NCI-H1105 treated with DMSO at 0.1 percent for 48 hours (cell line): Measurements from ENCODE around the gene SH2D2A.
A peak's percentile ranks its signal among the peaks of the same experiment; 100 is the strongest.

Experiments
- DNase-seq: peaks from one replicate; lab custom pipeline; 2025; lab: John Stamatoyannopoulos, UW

SH2D2A gene

DNA sequence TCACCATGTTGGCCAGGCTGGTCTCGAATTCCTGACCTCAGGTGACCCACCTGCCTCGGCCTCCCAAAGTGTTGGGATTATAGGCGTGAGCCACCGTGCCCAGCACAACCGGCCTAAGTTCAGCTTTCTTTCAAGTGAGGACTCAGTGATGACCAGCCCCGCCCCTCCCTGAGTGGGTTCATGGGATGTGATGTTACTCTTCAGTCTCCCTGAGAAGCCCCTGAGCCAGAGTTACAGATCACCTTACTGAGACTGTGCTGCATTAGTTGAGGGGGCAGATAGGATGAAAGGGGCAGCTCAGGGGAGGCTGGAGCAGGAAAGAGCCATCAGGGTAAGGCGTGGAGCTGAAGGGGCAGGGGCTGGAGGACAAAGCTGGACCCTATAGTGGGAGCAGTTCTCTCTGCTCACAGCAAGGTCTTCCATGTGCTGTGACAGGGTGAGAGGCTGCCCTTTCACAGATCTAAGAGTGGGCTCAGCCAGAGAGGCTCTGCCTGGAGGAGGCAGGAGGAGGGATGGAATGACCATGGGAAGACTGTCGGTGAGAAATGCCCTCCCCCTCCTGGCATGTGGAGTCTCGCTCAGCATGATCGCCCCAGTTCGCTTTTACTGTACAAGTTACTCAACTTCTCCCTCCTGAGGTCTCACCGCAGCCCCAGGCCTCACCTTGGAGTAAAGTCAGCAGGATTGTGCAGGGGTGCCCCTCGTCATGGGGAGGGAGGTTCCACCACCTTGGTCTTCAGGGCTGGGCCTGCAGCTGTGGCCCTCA, 13.4 kb downstream of the SH2D2A start:
- DNase-seq, result no peak

DNA sequence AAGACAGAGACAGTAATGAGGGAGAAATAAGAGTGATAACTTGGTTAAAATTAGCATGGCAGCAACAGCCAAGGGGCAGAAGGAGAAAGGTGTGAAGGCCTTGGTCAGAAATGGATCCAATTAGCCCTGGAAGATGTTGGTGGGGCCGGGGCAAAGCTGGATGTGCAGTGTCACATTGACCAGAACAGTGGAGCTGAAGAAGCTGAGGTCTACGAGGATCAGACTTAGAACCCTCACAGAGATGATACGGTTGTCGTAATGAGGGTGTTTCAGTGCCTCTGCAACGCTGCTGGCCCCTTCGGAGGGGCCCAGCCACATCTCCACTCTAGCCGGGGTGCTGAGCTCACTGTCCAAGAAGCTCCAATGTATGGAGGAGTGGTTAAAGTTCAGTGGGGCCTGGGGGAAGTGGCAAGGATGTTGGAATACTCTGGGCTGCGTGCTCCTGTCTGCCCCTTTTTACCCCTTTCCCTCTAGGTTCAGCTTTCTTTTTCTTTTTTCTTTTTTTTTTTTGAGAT, 14.2 kb downstream of the SH2D2A start:
- no peak for DNase-seq

DNA sequence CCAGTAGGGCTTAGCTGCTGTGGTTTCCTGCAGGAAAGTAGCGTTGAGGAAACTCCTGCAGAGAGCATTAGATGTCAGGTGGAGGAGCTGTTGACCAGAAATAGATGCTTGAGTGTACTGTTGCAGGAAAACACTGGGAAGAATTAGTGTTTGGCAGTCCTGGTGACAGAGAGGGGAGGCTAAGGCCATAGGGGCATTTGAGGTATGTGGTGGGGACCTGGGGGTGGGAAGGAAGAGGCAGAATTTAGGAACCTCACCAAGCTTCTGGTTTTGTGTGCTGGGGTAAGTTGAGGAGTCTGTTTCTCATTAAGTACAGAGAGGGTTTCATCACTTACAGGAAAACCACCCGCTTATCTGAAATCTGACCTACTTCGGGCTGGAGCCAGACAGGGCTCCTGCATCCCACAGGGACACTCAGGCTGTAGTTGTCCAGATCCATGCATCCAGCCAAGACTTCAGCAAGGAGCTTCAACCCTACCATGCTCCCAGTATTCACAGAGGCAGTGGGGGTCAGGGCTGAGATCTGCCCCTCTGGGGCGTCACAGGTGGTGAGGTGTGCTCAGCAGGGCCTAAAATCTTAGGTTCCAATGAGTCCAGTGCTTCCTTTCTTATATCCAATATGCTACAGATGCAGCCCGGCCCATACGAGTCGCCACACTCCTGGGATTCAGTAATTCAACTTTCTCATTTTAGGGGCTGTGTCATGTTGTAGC, 15.1 kb downstream of the SH2D2A start:
- no peak for DNase-seq

DNA sequence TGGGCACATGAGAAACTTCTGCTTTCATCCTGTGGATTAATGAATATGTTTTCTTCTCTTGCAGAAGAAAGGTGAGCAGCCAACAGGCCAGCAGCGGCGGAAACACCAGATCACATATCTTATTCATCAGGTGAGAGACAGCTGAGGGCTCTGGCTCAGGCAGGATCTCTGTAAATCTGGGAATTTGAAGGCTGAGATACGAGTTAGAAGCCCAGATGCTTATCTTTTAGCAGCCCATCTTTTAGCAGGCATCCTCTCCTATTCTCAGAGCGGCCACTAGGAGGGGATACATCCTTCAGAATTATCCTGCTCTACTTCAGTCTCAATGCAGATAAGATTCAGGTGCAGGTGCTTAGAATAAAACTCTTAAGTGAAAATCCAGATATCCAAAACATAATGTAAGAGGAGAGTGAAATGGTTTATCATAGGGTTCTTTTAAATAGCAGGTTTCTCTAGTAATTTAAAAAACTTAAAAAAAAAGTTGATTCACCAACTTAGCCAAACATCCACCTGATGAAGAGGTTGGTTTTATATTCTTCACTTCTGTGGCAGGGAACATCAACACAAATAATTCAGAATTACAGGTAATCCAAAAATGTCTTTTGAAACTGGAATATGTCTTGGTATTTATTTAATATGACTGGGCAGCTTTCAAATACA, 19.3 kb downstream of the SH2D2A start:
- DNase-seq, result peak; percentile 38

DNA sequence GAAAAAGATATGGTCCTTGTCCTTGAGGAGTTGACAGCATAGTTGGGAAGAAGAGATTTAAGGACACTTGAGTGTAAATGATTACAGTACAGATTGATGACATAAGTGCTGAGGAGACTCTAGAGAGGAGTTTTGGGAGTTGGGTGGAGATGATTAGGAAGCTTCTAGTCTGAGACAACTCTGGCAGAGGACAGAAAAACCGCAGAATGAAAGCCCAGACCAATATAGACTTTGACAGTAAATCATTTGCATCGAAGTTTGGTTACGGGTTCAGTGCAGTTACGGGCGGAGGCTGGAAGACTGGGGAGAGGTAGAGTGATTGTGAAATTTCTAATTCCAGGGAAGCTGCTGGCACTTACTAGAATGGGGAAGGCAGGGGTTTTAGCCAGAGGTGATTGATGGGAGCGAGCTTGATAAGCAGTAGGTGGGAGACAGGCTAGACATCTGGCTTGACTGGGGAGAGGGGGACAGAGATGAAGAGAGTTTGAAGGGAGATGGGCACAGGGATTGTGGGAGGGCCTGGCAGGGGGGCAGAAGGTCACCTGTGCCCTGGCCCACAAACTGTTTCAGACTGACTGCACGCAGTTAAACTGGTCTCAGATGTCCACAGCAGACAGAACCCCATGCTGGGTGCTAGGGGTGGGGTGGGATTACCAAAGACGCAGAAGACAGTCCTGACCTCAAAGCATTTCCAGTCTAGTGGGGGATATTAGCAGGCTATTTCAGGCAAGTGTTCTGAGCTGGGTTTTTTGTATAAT, 20.1 kb downstream of the SH2D2A start:
- DNase-seq, result no peak

DNA sequence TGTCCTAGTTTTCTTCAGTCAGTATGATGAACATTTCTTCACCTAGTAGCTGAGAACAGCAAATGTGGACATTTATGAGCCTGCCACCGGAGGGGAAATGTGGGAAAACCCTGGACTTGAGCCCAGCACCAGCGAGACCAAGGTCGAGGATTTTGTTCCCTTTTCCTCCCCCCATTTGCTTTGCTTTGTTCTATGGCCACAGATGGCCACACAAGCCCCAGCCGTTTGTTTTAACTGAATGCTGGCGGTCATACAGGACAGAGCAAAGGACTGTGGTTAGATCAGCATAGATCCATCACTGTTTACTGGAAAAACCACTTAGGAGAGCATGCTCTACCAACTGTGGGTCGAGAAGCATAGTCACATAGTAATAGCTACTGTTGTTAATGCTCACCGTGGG, 20.9 kb downstream of the SH2D2A start:
- DNase-seq, result no peak

DNA sequence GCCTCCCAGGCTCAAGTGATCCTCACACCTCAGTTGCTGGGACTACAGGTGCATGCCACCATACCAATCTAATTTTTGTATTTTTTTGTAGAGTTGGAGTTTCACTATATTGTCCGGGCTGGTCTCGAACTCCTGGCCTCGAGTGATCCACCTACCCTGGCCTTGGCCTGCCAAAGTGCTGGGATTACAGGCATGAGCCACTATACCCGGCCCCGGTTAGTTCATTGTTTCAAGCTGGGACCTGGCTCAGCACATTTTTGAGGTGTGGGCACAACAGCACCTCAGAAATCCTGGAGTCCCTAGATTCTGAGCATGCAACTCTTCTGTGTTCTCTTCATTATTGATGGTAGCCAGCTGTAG, 21.3 kb downstream of the SH2D2A start:
- DNase-seq, result no peak

DNA sequence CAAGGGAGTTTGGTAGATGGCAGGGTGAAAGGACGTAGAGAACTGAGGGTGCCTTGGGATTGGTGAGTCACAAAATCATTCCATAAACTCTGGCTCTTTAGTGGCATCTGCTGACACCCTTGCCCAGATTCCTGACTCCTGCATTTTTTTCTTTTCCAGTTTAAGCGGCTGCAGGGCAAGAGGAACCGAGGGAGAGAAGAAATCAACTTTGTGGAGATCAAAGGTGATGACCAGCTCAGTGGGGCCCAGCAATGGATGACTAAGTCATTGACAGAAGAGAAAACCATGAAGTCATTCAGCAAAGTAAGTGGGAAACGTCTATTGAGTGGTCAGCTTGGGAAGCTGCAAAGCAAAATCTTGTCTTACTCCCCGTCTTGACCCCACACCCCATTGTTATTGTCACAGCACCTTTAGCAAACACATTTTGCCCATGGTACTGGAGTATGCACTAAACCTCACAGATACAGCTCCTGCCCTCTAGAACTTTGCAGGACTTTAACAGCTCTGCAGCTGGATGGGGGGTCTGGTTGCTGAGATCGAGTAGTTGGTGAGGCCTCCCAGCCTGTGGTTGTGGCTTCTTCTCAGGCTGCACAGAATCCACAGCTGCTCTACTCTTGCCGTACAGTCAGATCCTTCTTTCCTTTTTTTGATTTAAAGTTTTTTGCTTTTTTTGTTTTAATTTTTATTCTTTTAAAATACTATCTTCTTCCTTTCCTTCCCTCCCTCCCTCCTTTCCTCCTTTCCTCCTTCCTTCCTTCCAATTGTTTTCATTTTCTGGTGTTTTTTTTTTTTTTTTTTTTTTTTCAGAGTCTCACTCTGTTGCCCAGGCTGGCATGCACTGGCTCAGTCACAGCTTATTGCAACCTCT, 21.9 kb downstream of the SH2D2A start:
- no peak for DNase-seq

DNA sequence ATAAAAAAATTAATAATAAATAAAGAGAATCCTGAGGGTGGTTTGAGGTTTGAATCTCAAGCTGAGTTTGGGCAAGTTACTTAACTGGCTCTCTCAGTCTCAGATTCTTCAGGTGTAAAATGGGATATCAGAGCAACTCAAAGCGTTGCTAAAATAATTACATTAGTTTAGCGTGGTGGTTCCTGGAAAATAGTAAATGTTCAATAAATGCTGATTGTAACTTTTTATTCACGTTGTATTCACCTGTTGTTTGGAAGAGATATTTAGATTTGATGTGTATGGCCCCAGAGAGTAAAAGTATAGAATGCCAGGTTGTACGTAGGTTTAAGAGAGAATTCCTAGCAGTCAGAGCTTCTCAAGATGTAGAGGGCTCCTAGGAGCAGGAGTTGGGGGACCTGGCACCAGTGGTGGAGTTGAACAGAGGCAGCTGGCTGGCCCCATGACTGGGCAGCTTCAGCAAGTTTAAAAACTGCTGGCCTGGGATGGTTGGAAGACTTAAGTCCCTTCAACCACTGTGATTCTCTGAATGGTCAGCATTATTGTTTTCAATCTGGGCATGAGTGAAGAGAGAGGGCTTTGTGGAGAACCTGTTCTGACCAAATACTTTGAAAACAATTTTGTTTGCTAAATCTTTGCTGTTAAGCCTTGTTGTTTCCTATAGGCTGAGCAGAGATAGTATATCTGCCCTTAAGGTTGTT, 26.9 kb downstream of the SH2D2A start:
- DNase-seq, result no peak

DNA sequence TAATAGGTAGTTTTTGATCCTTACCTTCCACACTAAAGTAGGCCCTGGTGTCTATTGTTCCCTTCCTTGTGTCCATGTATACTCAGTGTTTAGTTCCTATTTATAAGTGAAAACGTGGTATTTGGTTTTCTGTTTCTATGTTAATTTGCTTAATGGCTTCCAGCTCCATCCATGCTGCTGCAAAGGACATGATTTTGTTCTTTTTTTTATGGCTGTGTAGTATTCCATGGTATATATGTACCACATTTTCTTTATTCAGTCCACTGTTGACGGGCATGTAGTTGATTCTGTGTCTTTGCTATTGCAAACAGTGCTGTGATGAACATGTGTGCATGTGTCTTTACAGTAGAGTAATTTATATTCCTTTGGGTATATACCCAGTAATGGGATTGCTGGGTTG, 28.5 kb downstream of the SH2D2A start:
- DNase-seq, result no peak

DNA sequence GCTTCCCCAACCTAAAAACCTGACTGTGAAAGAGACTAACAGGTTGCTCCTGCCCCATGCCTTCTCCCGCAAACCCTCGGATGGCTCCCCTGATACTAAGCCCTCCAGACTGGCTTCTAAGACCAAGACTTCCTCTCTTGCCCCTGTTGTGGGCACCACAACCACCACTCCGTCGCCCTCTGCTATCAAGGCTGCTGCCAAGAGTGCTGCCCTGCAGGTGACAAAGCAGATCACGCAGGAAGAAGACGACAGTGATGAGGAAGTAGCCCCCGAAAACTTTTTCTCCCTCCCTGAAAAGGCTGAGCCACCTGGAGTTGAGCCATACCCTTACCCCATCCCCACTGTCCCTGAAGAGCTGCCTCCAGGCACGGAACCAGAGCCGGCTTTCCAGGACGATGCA, 30.0 kb downstream of the SH2D2A start:
- DNase-seq, result no peak

DNA sequence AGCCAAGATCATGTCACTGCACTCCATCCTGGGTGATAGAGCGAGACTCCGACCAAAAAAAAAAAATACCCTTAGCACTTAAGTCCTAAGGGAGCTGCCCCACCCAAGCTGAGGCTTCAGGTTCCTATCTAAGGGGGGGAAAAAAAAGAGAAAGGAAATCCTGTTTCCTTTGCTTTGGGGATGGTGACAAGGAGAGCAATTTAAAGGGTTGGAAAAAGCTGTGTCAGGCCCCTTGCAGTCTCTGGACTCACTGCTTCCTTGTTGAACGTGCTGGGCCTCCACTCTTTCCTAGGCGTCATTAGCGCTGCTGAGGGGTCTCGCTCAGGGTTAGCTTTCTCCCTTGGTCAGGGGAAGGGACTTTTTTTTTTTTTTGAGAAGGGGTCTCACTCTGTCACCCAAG, 31.2 kb downstream of the SH2D2A start:
- no peak for DNase-seq

DNA sequence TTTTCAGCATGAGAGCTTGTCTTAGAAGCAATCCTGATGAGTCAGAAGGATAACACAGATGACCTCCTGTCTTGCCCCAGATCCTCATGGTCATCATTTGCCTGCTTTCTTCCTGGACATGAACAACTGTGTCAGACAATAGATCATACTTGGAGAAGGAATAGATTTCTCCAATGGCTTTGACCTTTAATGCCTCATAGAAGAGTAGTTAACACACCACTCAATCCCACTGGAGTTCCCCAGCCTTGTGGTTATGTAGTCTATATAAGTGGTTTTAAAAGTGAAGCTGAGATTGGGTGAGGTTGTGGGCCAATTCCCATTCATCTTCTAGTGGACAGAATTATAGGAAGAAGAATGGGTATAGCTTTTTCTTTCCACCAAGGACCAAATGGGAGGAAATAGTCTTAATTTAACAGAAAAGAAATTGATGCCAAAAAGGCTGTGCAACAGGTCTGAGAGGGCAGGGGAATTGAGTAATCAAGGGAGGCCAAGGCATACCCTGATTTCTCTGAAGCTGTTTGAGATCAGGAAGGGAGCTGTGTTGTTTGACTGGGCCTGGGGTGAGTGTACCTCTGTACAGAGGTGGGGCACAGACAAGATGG, 35.0 kb downstream of the SH2D2A start:
- DNase-seq, result no peak

DNA sequence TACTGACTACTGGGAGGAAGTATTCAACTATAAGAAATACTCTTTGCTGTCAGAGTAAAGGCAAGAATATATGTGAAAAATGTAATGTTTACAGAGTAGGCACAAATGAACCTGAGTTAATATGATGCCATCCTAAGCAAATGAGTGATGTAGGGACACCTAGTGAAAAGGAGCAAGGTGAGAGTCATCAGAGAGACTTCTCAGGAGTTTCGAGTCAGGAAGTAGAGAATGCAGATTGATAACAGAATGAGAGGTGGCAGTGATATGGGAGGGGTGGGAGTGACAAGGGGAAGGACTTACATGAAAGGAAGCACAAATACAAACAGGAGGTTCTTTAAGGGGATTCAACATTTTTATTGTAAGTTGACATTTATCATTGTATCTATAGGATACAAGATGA, 39.1 kb downstream of the SH2D2A start:
- no peak for DNase-seq

DNA sequence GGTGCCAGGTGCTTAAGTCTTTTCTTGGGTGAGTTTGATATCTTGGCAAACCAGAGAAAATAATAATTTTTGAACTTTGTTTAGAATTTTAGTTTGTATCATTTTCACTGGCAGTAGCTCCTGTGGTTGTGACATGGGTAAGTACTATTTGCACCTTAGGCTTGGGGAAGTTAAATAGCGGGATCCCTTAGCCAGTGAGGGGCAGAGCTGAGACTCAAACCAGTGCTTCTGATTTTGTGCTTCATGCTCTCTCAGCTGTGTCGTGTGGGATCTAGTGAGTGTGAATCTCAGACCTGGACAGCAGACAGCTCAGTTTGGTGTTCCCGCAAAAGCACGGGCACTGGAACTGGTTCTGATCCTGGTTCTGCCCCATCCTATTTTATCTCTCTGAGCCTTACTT, 39.7 kb downstream of the SH2D2A start:
- DNase-seq, result no peak

DNA sequence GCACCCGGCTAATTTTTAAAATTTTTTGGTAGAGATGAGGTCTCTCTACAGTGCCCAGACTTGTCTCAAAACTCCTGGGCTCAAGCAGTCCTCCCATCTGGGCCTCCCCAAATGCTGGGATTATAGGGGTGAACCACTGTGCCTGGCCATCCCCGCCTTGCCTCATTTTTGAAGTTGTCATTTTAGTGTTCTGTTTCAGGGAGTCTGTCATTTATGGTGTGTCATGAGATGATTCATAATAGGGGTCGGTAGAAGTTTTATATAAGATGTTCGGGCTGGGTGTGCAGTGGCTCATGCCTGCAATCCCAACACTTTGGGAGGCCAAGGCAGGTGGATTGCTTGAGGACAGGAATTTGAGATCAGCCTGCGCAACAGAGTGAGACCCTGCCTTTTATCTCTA, 40.8 kb downstream of the SH2D2A start:
- no peak for DNase-seq

DNA sequence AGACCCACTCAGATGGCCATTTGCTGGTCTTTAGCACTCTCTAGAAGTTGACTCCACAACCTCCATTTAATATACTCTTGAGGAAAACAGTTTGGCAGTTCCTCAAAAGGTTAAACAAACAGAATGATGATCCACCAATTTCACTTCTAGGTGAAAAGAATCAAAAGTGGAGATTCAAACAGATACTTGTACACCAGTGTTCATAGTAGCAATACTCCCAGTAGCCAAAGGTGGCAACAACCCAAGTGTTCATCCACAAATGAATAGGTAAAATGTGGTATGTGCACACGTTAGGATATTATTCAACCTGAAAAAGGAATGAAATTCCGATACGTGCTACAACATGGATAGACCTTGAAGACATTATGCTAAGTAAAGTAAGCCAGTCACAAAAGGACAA, 43.0 kb downstream of the SH2D2A start:
- DNase-seq, result no peak

DNA sequence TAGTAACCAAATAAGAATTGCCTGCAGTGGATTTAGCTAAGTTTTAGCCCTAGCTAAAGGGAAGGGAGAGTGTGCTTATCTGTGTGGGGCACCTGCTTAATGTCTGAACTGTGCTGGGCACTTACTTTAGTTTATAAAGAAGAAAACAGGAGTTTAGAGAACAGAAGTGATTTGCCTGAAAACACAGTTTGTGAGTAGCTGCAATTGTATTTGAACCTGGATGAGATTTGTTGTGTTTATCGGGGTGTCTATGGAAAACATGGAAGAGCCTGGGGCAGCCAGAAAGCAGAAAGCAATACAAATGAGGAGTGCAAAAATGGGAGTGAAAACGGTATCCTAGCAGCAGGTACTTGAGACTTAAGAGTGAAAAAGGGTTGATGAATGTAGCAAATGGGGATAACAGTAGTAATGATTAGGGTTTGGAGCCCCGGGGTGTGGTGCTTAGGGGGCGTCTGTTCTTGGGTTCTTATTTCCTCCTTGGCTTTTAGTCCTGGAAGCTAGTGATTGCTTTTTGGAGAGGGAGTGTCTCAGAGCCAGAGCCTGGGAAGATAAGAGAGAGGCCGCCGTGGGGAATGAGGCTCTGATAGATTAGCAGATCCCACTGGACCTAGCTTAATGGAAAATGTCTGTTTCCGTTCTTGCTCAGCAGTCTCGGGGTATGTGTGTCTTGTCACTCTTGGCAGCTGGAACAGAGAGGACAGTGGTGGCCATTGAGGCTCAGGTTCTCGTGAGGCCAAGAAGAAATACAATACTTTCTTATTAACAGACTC, 43.7 kb downstream of the SH2D2A start:
- DNase-seq, result no peak

DNA sequence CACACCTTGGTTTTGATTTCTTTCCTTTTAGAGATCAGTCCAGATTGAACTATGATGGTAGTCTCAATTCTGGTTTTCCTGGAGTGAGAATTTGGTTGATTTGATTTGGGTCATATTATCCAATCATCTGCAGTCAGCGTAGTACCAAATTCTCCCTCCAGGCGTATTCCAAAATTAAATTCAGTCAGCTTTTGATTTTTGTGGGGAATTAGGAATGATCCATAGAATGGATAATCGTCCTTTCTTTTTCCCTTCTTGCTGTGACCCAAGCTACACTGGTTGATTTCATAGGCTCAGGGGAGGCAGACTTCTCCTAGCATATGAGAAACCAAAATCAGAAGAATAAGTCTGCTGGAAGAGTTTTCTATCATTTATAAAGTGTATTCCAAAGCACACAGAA, 44.4 kb downstream of the SH2D2A start:
- no peak for DNase-seq
